CD14-positive monocyte (primary cell): ENCODE results near the gene SCGB3A1. TPM values are rescaled to one million over a fixed set of nuclear protein-coding genes. Genes with fewer than 3 reads are reported as not detected.

Source experiments
- DNase-seq, 3 donors: peaks; one replicate each; pipeline ENCODE4 v3.0.0-alpha.2; 2011 to 2022
- H2AFZ ChIP-seq: 2 replicates; pipeline ENCODE4 v1.6.0; 2012; ENCODE audit warnings: mild to moderate bottlenecking, low read depth, low read length, inconsistent platforms; ENCODE audit not compliant: insufficient read depth, poor library complexity, severe bottlenecking
- H3K27ac ChIP-seq, 2 donors: 1 replicate in 1 of 2; 2 replicates in 1 of 2; pipeline ENCODE4 v1.5.1; 2012 to 2013; ENCODE audit warnings: low read length in 2 of 2, control low read depth in 1 of 2, inconsistent platforms in 1 of 2, low read depth in 1 of 2, mild to moderate bottlenecking in 1 of 2
- H3K27me3 ChIP-seq, 2 donors: one replicate each; pipeline versions ENCODE4 v1.6.0 to v1.6.1; 2011 to 2013; ENCODE audit warnings: low read length in 2 of 2; ENCODE audit not compliant: control insufficient read depth in 2 of 2, insufficient read depth in 2 of 2
- H3K36me3 ChIP-seq, 2 donors: replicated peaks in 1 of 2; 1 replicate in 1 of 2; 2 replicates in 1 of 2; pipeline versions ENCODE4 v1.5.1 to v1.6.1; 2012 to 2013; ENCODE audit warnings: low read length in 2 of 2, control low read depth in 1 of 2, inconsistent platforms in 1 of 2, mild to moderate bottlenecking in 1 of 2; ENCODE audit not compliant: insufficient read depth in 2 of 2, control insufficient read depth in 1 of 2
- H3K4me1 ChIP-seq, 2 donors: 1 replicate in 1 of 2; 2 replicates in 1 of 2; pipeline versions ENCODE4 v1.5.1 to v1.6.1; 2012 to 2013; ENCODE audit warnings: low read length in 2 of 2, control low read depth in 1 of 2, inconsistent platforms in 1 of 2, mild to moderate bottlenecking in 1 of 2, moderate library complexity in 1 of 2; ENCODE audit not compliant: insufficient read depth in 2 of 2, control insufficient read depth in 1 of 2
- H3K4me2 ChIP-seq: replicated peaks from 2 replicates; pipeline ENCODE3; 2012; ENCODE audit warnings: low read length, moderate library complexity, mild to moderate bottlenecking; ENCODE audit not compliant: poor library complexity, severe bottlenecking; ENCODE audit errors: extremely low read depth
- H3K4me3 ChIP-seq, 3 experiments: fragments of 200-600 bp in 1 of 3; sonication (generic) in 1 of 3; replicated peaks in 1 of 3; 1 replicate in 2 of 3; 2 replicates in 1 of 3; pipeline ENCODE4 v1.5.1; 2011 to 2013; ENCODE audit warnings: low read length in 3 of 3, mild to moderate bottlenecking in 3 of 3, control low read depth in 2 of 3, low read depth in 2 of 3, inconsistent platforms in 1 of 3, moderate library complexity in 1 of 3
- H3K79me2 ChIP-seq: 2 replicates; pipeline ENCODE4 v1.6.0; 2012; ENCODE audit warnings: mild to moderate bottlenecking, control low read depth, inconsistent platforms, low read length, moderate library complexity; ENCODE audit not compliant: insufficient read depth
- H3K9ac ChIP-seq: 2 replicates; pipeline ENCODE4 v1.6.0; 2017; ENCODE audit warnings: low read length, mild to moderate bottlenecking; ENCODE audit not compliant: insufficient read depth, poor library complexity, severe bottlenecking
- H3K9me3 ChIP-seq, 2 donors: replicated peaks in 1 of 2; 1 replicate in 1 of 2; 2 replicates in 1 of 2; pipeline versions ENCODE4 v1.5.1 to v1.6.1; 2012 to 2013; ENCODE audit warnings: low read length in 2 of 2, control low read depth in 1 of 2; ENCODE audit not compliant: control insufficient read depth in 1 of 2, insufficient read depth in 1 of 2
- H4K20me1 ChIP-seq: 2 replicates; pipeline ENCODE4 v1.6.0; 2012; ENCODE audit warnings: mild to moderate bottlenecking, low read length, control low read depth, moderate library complexity; ENCODE audit not compliant: insufficient read depth
- H3K27ac Mint-ChIP-seq, 7 donors: one replicate each; pipeline ENCODE4 v1.8.0; 2020; ENCODE audit warnings: mild to moderate bottlenecking in 7 of 7, mixed read lengths in 7 of 7, moderate library complexity in 6 of 7, inconsistent platforms in 2 of 7
- H3K27me3 Mint-ChIP-seq, 3 donors: one replicate each; pipeline ENCODE4 v1.8.0; 2021 to 2022; ENCODE audit warnings: low read depth in 3 of 3, mild to moderate bottlenecking in 3 of 3, mixed read lengths in 3 of 3, moderate library complexity in 3 of 3, inconsistent platforms in 1 of 3
- H3K36me3 Mint-ChIP-seq, 2 donors: one replicate each; pipeline ENCODE4 v1.8.0; 2020; ENCODE audit warnings: mixed read lengths in 2 of 2, inconsistent platforms in 1 of 2, mild to moderate bottlenecking in 1 of 2
- H3K4me1 Mint-ChIP-seq: one replicate; pipeline ENCODE4 v1.8.0; 2020; ENCODE audit warnings: mild to moderate bottlenecking, mixed read lengths
- H3K4me3 Mint-ChIP-seq, 2 donors: one replicate each; pipeline ENCODE4 v1.8.0; 2020; ENCODE audit warnings: mild to moderate bottlenecking in 2 of 2, mixed read lengths in 2 of 2, moderate library complexity in 1 of 2
- H3K9me3 Mint-ChIP-seq, 7 donors: one replicate each; pipeline ENCODE4 v1.8.0; 2020 to 2022; ENCODE audit warnings: mixed read lengths in 7 of 7, mild to moderate bottlenecking in 6 of 7, moderate library complexity in 6 of 7, inconsistent platforms in 2 of 7
- WGBS: methylation state at CpG from one replicate; pipeline ENCODE4 v1.1.5; 2013; ENCODE audit warnings: missing lambda C conversion rate; ENCODE audit not compliant: insufficient coverage; 5-methylcytosine and 5-hydroxymethylcytosine counted together
- intact Hi-C, 2 donors: fragments of 100-400 bp; cut with micrococcal nuclease; formaldehyde crosslinking; loops; one replicate each; pipeline versions ENCODE4 v1.15.0 to v1.15.1; 2023
- polyA plus RNA-seq, 3 donors: library from polyadenylated mRNA; depleted of rRNA in 1 of 3; unstranded in 2 of 3; stranded (reverse) in 1 of 3; fragments of 300-500 nt in 2 of 3; fragments of >200 nt in 1 of 3; fragmentation: Illumina TruSeq in 2 of 3; gene quantifications; 1 replicate in 2 of 3; 2 replicates in 1 of 3; pipeline ENCODE4 v1.2.3, GENCODE V29; 2012 to 2021
- TF ChIP-seq, protein P1 (sequence below): fragments of 200-600 bp; IDR thresholded peaks from one replicate; pipeline ENCODE4 v1.8.0; 2022; ENCODE audit warnings: antibody characterized with exemption, mild to moderate bottlenecking

SCGB3A1 gene
- polyA plus RNA-seq, 3 donors, result 0.49 to 0.83 (median 0.59) TPM

DNA sequence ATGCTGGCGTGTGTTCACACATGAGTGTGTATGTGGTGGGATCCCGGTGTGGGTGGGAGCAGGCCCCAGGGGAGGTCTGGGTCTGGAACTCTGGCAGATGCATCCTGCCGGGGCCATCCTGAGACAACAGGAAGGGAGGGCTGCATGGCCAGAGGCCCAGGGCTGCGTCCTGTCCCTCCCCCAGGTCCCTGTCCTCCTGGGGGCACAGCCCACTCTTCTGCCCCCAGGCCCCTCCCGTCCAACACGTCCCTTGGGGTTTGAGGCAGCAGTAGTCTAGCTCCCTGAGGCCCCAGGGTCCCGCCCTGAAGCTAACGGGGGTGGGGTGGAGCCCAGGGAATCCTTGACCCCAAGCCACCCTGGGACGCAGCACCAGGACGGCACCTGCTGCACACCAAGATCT lies 41.5 kb upstream of the SCGB3A1 start:
- H3K79me2 ChIP-seq, result no peaks in the 10 kb centered on the region
- H3K27me3 Mint-ChIP-seq, result peaks cover 3 to 7% (median 5%) of the 10 kb centered on the region in 3 donors
- no peak overlapping the region for H3K27ac Mint-ChIP-seq
- intact Hi-C loops, result no loop called here
- H3K36me3 ChIP-seq, result no peaks in the 10 kb centered on the region
- no peak overlapping the region for H3K4me3 ChIP-seq
- H3K4me2 ChIP-seq, result no peak overlapping the region
- H3K9ac ChIP-seq, result no peak overlapping the region
- H3K4me1 Mint-ChIP-seq, result no peaks in the 10 kb centered on the region
- no peak overlapping the region for H3K27ac ChIP-seq
- DNase-seq, result no peak
- no peaks in the 10 kb centered on the region for H3K9me3 ChIP-seq
- H4K20me1 ChIP-seq, result no peaks in the 10 kb centered on the region
- WGBS, result 83% methylated on average over 10 of the region's 10 CpGs
- H3K4me3 Mint-ChIP-seq, result no peak overlapping the region
- peaks cover 0 to 3% (median 0%) of the 10 kb centered on the region in 7 donors for H3K9me3 Mint-ChIP-seq
- no peaks in the 10 kb centered on the region for H3K27me3 ChIP-seq
- TF ChIP-seq, protein P1, sequence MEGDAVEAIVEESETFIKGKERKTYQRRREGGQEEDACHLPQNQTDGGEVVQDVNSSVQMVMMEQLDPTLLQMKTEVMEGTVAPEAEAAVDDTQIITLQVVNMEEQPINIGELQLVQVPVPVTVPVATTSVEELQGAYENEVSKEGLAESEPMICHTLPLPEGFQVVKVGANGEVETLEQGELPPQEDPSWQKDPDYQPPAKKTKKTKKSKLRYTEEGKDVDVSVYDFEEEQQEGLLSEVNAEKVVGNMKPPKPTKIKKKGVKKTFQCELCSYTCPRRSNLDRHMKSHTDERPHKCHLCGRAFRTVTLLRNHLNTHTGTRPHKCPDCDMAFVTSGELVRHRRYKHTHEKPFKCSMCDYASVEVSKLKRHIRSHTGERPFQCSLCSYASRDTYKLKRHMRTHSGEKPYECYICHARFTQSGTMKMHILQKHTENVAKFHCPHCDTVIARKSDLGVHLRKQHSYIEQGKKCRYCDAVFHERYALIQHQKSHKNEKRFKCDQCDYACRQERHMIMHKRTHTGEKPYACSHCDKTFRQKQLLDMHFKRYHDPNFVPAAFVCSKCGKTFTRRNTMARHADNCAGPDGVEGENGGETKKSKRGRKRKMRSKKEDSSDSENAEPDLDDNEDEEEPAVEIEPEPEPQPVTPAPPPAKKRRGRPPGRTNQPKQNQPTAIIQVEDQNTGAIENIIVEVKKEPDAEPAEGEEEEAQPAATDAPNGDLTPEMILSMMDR, result no peak
- H3K4me1 ChIP-seq, result no peaks in the 10 kb centered on the region
- no peaks in the 10 kb centered on the region for H3K36me3 Mint-ChIP-seq
- no peak overlapping the region for H2AFZ ChIP-seq

DNA sequence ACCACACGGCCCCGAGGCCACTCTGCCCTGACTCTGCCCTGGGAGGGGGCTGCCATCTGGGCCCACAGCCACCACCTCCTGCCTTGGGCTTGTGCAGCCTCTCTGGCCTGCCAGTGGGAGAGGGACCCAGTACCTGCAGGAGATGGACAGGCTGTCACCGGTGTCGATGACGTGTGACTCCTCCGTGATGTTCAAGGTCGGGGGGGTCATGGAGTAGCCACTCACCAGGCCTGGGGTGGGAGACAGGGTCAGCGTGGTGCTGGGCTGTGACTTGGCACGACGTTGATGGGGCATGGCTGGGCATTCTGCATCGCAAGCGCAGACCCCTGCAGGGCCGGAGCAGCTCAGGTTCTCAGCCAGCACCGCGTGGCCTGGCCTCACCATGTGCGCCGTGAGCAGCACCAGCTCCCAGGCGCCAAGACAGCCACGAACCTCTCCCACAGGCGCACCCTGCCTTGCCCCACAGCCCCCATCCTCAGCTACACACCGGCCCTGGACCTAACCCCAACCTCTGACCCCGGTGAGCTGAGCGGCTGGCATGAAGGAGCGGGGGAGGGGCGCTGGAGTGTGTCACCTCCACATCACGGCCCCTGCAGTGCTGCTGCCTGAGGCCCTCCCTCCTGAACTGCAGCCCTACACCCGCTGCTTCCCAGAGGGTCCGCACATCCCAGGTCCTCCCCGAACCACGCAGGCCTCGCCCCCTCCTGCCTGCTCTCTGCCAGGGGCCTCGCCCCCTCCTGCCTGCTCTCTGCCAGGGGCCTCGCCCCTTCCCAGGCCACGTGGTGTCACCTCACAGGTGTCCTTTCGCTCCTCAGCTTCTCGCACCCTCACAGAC lies 40.5 kb upstream of the SCGB3A1 start:
- Mint-ChIP-seq H3K4me3 (no peak overlapping the region), H3K27me3 (peaks cover 1 to 7% (median 5%) of the 10 kb centered on the region in 3 donors), H3K36me3 (no peaks in the 10 kb centered on the region), H3K27ac (no peak overlapping the region), H3K9me3 (peaks cover 0 to 3% (median 0%) of the 10 kb centered on the region in 7 donors), H3K4me1 (no peaks in the 10 kb centered on the region)
- H4K20me1 ChIP-seq, result no peaks in the 10 kb centered on the region
- no peak for DNase-seq
- no peak overlapping the region for H3K27ac ChIP-seq
- H3K4me2 ChIP-seq, result no peak overlapping the region
- no peaks in the 10 kb centered on the region for H3K9me3 ChIP-seq
- H2AFZ ChIP-seq, result no peak overlapping the region
- TF ChIP-seq, protein P1, result no peak
- no peak overlapping the region for H3K9ac ChIP-seq
- H3K36me3 ChIP-seq, result no peaks in the 10 kb centered on the region
- WGBS, result 92% methylated on average over 34 of the region's 36 CpGs
- no peaks in the 10 kb centered on the region for H3K4me1 ChIP-seq
- no peaks in the 10 kb centered on the region for H3K79me2 ChIP-seq
- H3K27me3 ChIP-seq, result no peaks in the 10 kb centered on the region
- intact Hi-C loops, result no loop called here
- no peak overlapping the region for H3K4me3 ChIP-seq
